Activated CD4-positive, alpha-beta T cell treated with anti-CD3 and anti-CD28 coated beads, Interleukin-2, amount 50 U/mL, for 4 hours (primary cell): ENCODE data around the gene FOXB1.

Experiments
- DNase-seq, 2 experiments: peaks; one replicate each; pipeline ENCODE4 v3.0.0-alpha.2; 2020

The FOXB1 gene

DNA sequence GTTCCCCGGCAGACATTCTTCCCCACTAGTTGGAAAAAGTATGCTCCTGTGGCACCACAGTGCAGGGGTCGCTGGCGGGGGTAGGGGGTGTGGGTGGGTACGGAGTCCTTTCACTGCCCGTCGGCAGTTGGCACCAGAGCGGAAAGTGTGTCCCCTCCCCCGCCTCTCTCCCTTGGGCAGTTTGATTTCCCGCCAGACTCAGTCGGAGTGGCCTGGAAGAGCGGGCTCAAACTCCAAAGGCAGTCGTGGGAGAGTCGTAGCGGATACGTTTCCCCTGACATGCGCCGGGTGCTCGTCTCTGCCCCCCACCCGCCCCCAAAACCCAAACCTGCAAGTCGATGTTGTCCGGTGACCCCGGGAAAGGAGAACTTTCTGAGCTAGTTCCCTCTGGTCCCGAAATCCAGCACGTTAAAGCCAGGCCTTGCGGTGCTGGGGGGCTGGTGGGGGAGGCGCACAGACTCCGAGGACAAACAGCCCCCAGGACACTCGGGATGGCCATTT, 4.4 kb upstream of the FOXB1 start:
- no peak for DNase-seq

DNA sequence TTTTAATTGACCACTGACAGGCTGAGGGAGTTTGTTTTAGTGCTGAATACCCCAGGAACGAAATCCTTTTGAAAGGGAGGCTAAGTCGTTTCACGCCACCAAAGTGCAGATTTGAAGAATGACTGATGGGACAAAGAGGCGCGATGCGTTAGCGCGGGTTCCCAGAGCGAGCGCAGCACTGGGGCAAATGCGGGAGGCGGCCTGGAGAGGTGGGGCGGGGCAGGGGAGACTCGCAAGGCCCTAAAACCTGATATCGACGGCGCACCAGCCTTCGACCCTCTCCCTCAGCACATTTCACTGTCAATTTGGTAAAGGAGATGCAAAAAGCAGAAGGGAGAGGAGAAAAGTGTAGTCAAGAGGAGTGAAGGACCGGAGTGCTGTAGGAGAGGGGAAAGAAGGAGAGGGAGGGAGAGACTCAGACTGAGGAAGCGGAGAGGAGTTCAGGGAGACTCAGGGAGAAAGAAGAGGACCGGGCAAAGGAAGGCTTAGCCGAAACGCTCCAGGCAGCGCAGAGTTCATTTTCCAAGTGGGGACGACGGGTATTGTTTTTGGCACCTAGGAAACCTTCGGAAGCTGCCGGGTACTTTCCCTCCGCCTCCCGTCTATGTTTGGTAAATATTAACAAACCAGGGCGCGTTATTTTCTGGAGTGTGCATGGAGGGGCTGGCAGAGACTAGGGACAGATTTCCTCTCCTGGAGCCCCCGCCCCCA, 3.8 kb upstream of the FOXB1 start:
- DNase-seq = no peak

DNA sequence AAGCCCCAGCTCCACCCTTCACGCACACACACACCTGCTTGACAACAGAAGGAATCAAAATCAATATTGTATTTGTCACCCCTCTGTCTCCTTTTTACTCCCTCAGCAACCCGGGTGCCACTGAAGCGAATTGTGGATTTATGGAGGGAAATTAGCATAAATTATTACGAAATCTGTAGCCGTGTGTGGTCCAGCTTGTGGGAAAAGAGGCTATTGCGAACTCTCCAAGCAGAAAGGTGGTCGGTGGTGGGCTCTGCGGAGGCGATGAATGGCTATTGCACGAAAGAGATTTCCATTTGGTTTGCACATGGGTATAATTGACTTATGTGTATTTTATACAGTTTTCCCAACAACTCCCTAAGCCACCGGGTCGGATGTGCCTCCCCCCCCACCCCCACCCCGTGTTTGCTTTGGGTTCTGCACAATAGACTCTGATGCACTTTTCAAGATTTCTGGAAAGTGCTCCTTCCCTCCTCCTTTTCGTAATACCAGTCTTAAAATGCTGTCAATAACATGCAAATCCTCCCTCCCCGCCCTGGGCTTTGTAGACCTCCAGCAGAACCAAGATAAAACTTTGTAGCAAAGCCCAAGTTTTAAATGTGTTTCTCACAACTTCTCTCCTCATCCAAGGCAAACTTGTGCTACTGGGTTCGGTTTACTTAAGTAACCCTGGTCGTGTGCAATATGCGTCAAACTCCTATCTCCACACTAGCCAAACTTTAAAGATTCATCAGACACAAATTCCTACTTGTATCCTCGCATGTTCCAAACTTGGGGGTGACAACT, 3.1 kb upstream of the FOXB1 start:
- no peak for DNase-seq

DNA sequence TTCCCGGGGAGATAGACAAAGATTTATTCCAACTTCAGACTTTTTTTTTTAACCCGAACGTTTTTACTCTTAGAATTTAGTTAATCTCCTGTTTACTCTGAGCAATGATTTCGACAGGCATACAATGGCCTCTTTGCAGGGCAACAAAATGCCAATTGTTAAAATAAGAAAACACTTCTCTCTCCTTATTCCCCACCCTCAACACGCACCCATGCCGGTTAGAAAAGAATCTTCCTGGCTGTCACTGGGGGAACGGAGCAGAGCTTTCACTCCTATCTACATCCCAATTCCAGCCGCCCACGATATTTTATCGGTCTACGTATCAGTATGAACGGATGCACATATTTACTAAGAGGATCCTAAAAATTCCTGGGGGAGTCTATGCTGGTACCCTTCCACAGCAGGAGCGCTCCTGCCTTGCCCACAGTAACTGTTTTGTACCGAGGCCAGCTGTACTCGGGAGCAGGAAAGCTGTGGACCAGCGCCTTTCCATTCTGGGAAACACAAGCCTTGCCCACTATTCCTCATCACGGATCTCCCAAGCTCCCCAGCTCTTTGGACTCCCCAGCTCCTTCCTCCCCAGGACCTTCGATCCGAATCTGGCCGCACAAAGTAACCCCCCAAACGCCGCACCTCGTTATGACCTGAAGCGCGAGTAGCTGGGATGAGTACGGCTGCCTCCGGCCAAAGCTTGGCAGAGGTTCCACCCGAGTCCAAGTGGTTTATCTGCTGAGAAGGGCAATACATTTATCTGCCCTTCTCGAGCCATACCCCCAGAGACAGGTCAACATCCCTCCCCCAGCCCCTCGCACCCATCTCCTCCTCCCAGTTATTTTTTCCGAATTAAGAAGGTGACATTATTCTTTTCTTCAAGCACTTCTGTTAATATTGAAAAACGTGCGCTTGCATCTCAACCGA, 2.2 kb upstream of the FOXB1 start:
- no peak for DNase-seq

DNA sequence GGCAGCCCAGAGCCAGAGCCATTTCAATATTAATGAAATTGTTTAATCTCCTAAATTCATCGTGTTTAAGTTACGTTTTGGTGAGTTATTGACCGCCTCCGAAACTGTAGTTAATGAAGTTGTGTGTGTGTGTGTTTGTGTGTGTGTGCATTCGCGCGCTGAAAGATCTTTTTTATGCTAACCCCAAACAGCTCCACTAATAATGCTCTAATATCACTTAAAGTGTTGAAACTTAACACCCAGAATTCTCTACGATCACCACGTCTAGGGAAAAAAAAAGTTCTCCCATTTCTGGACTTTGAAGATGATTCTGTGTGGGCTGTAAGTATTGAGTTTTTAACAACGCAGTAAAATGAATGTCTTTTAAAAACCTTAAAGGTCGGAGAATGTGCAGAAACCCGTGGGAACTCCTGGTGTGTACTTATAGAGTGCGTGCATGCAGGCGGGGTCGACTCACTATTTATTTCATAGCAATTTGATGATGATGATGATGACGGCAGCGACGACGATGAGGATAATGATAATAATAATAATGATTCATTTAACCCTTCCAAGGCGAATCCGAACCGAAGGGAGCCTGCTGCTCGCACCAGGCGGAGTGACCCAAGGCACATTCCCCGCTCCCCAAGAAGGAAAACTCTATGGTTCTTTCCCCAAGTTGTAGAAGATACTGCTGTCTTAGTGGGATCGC, 1.4 kb upstream of the FOXB1 start:
- DNase-seq = no peak

DNA sequence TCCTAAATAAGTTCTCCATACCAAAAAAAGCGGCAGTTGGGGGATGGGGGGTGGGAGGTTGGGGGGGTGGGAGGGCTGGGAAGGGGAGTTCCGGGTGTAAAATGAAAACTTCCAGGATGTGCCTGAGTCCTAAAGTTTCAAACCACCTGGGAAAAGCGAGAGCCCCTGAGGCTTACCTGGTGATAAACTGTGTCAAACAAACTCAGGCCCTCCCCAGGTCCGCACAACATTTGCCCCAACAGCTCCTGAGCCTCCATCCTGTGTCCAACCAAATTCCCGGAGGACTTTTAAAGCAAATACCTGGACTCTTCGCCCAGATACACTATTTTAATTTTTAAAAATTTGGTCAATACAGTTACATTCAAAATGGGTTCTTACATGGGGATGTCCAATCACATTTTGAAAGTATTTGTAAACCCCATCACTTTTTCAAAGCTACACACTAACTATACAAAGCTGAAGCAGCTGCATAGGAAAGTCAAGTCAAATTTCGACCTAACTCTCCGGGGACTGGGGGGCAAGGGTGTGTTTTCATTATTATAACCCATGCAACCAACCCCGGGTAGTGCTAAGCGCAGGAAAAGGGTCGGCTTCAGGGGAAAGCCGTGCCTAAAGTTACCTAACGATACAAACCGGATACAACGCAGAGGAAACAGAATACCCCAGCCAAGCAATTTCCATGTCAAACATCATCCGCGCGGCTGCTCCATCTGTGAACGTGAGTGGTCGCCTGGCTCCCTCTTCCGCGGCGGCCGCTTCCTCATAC, 685 bp upstream of the FOXB1 start:
- DNase-seq = no peak

DNA sequence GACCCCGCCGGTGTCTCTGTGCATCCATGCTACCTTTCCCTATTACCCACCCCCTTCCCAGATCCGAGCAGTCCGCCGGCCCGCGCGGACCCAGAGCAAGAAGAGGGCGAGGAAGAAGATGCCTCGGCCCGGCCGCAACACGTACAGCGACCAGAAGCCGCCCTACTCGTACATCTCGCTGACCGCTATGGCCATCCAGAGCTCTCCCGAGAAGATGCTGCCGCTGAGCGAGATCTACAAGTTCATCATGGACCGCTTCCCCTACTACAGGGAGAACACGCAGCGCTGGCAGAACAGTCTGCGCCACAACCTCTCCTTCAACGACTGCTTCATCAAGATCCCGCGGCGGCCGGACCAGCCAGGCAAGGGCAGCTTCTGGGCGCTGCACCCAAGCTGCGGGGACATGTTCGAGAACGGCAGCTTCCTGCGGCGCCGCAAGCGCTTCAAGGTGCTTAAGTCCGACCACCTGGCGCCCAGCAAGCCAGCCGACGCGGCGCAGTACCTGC, 788 bp downstream of the FOXB1 start:
- DNase-seq = no peak

DNA sequence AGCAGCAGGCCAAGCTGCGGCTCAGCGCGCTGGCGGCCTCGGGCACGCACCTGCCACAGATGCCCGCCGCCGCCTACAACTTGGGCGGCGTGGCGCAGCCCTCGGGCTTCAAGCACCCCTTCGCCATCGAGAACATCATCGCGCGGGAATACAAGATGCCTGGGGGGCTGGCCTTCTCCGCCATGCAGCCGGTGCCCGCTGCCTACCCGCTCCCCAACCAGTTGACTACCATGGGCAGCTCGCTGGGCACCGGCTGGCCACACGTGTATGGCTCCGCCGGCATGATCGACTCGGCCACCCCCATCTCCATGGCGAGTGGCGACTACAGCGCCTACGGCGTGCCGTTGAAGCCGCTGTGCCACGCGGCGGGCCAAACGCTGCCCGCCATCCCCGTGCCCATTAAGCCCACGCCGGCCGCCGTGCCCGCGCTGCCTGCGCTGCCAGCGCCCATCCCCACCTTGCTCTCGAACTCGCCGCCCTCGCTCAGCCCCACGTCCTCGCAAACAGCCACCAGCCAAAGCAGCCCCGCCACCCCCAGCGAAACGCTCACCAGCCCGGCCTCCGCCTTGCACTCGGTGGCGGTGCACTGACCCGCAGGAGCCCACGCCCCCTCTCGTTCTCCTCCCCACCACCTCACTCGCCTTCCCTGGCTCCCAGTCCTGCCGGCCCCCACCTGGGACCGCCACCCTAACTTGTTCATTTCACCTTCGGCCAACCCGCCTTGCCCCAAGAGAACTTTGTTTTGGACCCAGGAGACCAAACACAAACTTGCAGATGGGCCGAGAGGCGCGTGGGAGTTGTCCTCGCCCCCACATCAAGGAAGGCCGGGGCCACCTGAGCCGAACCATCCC, 1.5 kb downstream of the FOXB1 start:
- DNase-seq = no peak

DNA sequence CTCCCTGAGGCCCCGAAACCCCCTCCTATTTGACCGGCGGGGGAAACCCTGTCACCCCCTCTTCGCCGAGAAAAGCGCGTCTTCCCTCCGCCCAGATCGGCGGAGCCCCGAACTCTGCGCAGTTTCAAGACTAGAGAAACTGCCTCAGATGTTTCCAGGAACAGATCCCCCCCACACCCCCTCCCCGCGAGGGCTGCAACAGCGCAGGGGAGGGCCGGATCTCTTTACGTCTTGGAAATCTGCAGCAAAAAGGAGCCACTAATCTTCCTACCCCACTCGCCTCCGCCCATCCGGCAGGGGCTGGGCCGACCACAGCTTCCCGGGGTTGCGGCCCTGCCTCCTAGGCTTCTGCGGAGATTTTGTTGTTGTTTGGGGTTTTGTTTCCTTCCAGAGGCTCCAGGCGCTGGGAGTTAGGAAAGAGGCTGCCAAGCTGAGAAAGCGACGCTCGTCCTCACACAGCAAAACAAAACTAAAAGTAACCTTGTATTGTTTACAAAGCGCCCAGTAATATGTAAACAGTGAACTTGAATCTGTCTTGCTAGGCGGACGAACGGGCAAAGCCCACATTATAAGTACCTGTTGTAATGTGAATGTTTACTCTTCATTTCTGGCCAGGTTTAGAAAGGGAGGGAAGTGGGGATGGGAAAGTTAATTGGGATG, 2.2 kb downstream of the FOXB1 start:
- peak; percentile 75 to 77 for DNase-seq

DNA sequence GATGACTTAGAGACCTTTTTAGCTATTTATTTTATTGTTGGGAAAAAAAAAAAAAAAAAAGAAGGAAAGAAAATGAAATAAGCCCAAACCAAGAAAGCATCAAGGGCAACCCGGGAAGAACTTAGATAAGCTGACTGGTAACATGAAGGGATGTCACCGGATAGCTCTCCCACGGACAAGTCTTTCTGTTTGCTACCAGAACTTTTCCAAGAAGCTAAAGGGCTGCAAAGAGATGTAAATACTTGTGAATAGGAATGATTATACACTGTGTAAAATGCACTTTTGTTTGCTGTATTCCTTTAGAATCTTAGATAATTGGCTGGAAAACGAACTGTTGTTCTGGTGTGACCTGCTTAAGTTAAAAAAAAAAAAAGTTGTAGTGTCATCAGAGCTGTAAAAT, 2.8 kb downstream of the FOXB1 start:
- no peak for DNase-seq

DNA sequence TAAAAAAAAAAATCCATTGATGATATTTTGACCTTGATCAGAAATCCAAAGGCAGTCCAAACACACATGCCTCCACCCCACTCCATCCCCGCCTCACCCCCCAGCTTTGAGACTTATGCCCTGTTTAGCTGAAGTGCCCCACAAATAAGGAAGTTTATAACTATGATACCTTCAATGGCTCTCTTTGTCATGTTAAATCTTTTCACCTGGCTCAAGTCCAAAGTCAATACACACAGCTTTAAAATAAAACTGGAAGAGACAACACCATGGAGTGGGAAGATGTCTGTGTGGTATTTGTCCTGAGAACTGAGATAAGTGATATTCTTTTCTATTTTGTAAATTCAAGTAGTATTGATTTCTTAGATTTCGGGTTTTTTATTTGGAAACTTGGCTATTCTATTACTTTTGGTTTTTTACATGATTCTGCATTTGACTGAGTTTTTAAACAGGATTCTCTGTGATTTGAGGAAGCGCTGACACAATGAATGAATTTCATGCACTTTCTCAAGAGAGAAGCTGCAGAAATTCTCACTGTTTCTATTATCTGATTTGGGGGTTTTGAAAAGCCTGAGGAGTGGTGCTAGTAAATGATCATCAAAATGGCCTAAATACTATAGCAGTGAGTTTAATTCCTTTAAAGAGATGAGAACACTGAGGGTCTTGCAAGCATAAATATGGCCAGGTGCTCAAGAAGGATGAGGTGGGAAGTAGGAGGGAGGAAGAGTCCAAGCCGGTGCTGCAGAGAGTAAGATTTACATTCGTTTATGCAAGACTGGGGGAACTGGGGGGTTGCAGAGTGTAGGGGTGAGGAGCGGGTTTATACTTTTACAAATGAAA, 5.2 kb downstream of the FOXB1 start:
- DNase-seq = no peak

DNA sequence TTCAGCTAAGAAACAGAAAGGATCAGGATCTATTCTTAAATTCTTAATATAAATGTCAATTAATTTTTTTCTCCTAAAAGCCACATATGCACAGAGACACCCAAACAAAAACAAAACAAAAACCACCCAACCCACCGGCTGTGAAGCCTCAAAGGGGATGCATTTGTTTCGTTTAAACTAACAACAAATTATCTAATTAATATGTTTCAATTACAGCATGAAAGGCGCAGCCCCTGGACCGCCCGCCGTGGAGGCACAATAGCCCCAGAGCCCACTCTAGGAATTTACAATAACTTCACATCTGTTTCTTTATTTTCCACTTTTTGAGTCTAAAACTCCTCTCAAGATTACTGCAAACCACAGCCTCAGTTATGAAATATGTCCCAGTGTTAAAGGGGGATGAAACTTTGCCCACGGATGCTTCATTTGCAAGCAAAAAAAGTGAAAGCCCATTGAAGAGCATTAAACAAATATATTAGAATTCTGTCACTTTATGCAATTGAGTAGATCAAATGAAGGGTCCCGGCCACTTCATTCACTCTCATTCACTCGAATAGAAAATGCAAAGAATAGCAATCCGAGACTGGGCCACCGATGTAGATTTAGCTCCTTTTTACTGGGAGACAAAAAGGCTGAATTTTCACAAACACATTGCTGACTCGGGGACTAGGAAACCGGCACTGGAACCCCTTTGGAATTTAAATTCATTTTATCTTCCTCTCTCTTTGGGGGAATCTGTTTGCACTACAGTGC, 6.0 kb downstream of the FOXB1 start:
- DNase-seq = no peak

DNA sequence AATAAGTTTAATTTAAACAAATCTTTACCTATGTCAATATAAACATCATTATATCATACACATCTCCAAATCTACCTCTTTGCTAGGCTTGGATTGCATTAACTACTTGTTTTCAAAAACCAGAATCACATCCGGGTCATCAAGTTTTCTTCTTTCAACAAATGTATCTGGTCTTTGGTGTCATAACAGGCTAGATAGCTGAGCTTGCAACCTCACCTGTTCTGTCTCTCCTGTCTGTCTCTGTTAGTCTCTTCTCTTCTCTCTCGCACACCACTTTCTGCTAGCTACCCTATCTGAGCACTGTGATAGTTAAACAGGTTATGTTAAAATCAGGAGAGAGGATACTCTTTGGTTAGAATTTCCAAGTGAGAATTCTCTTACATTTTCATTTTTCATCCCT, 6.7 kb downstream of the FOXB1 start:
- no peak for DNase-seq

DNA sequence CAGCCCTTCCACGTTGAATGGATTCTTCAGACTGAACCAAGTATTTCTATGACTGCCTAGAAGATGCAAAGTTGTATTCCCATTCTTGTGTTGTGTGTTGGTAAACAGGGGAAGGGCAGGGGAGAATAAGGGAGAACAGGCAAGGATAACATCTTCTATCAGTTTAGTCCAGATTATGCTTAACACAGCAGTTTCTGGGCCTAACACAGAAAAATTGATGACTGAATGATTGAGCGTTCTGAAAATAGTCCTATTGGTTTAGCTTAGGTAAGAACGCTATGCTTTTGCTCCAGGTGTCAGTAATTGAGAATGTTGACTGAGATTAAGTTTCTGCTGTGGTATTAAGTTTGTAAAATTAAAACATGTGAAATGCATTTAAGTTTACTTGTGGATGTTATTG, 8.6 kb downstream of the FOXB1 start:
- no peak for DNase-seq

DNA sequence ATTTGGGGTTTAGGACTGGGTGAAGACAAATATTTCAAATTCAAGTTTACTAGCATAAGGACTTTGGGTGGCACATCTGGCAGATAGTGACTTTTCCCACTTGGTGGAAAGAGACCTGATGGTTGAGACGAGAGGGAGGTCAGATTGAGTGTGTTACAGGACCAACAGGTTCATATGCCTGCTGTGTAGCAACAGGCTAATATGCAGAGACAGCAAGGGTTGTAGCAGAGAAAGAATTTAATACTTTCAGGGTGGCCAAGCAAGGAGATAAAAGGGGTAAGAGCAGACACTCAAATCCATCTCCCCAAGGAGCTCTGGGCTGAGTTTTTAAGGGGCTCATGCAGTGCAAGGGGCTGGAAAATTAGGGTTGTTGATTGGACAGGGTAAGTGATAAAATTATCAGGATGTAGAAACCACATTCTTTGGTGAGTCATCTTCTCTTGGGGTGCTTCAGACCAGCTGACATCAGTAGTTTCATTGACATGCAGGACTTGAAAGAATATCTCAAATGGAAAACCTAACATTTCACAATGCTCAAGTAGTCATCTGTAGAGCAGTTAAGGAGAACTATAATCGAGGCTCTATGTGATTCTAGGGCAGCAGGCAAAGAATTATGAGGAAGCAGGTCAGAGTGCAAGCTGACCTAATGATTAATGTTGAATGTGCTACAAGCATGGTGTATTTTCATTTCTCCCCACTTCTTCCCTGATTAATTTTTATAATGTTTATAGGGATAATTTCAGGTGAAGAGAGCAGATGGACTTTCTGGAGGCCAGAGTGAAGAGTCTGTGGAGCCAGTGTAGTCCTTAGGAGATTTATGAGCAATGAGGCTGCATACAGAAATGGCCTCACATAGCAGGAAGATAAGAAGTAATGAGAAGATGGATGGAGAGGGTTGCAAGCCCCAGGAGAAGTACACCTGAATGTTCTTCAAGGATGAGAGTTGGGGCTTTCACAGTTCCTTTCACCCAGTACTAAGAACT, 13.7 kb downstream of the FOXB1 start:
- DNase-seq = no peak

DNA sequence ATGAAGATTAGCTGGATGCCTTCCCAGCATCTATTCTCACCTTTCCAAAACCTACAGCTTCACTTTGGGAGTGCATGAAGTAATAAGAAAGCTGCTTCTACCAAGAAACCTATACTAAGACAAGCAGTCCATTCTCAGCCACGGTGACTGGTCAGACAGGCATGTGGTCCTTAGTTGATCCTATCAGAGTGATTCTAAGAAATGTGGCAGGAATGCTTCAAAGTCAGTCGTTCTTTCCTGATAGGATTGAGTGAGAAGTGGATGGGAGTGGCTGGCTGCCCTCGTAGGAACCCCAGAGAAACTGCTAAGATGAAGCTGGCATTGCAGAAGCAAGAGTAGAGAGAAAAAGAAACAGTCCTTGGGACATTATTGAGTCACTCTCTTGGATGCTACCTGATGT, 16.6 kb downstream of the FOXB1 start:
- DNase-seq = no peak
